Mucosa of gallbladder (tissue), 1 donor: ENCODE results near the gene FILIP1L. TPM values are rescaled to one million over a fixed set of nuclear protein-coding genes. Genes with fewer than 3 reads are reported as not detected.

Source experiments
- DNase-seq: peaks from one replicate; pipeline ENCODE4 v3.0.0-alpha.2; 2020; ENCODE audit warnings: low spot score
- total RNA-seq: library from RNA; stranded (reverse); gene quantifications from one replicate; pipeline ENCODE4 v1.2.1, GENCODE V29; 2021
- donor health status: DM: no; HTN: no; CAD: no.

FILIP1L gene
- total RNA-seq, 1 donor from 2014 or later: 142 TPM

DNA sequence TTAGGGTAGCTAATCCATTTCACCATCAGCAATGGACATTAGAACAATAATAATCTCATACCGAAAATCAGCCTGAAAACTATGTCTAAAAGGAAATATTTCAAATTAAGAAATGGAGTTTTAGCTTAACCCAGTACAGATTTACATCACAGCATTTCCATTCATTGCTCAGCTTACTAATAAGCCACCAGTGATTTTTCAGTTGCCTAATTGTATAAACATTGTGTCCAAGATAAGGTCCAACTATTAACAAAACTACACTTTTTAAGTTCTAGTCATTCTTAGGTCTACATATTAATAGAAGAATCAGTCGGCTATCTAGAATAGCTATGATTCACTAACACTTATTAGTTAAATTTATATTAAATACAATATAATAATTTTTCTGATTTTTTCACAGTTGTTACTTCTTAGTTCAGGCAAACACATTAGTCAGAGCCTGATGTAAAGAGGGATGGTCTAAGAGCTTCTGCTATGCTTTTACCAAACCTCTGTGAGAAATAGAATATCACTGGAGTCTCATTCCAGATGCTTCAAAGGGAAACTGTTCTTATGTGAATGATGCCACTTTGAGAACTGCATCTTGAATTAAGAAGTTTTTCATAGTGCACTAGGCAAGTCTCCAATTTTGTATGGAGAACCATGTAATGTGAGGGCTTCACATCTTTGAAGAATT is 222.6 kb downstream of the FILIP1L start:
- DNase-seq: no peak

DNA sequence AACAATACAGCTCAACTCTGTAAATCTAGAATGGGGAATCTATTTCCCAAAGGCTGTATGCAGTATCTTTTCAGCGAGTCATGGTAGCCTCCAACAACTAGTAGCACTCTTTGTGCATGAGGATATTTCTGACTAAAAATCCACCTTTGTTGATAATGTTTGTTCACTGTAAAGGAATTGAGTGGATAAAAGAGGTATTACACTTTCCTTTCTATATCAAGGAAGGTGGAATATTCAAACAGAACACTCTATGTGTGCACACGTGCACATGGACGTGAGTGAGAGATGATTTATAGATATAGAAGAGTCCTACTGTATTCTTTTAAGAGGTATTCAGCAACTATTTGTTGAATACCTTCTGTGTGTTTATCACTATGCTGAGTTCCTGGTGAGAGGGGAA is 228.4 kb downstream of the FILIP1L start:
- no peak for DNase-seq

DNA sequence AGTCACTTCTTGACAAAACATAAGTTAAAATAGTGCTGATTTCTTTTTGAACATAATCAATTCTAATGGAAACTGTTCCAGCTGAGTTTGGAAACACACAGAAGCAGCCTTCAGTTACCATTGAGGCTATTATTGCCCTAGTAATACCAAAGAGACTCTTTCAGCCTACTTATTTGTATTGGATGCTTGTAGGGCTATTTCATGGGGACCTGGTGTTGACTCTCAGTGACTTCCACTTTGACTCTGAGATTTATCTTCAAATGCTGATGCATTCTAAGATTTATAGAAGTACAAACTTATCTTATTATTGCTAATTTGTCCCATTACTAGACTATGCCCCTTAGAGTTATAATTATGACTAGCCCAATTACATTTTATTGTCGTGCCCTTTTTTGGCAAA is 229.2 kb downstream of the FILIP1L start:
- no peak for DNase-seq

DNA sequence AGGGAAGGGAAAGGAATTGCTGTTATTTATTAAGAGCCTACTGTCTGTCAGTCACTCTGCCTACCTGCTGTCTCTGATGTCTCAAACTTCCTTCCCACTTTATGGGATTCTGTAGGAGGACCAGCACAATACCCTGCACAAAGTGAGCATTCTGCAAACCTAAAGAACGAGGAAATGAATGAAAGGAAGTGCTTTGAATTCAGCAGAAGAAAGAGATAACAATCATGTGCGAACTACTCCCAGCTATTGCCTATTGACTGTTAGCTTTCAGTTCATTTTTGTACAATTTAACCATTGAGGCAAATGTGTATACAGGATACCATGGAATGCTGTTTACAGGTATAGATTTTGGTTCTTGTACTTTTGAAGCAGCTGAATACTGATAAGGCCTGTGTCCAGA is 229.8 kb downstream of the FILIP1L start:
- no peak for DNase-seq

DNA sequence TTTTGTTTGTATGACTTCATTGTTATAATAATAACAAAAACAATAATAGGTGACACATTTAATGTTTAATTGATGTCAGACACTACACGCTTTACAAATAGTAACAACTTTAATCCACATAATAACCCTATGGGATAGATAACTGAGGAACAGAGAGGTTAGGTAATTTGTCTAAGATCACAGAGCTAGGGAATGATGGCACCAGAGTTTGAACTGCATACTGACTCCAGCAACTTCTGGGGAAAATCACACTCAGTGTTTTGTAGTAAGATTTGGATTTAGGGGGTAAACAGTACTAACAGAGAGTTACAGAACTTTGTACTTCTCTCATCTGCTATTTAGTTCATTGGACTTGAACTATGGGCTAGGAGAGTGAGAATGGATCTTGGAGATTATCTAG is 230.6 kb downstream of the FILIP1L start:
- DNase-seq: no peak

DNA sequence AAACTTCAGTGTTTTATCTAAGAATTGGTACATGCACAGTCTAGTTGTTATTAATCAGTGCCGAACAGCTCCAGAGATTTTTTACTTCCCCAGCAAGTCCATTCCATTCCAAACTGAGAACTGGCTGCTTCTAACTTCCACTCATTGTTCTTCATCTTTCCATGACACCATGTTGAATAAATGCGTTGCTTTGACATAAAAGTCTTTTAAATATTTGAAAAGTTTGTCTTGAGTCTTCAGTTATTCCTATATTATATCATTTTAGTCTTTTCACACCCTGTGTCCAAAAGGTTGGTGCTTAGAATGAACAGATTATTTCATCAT is 231.2 kb downstream of the FILIP1L start:
- DNase-seq: no peak

DNA sequence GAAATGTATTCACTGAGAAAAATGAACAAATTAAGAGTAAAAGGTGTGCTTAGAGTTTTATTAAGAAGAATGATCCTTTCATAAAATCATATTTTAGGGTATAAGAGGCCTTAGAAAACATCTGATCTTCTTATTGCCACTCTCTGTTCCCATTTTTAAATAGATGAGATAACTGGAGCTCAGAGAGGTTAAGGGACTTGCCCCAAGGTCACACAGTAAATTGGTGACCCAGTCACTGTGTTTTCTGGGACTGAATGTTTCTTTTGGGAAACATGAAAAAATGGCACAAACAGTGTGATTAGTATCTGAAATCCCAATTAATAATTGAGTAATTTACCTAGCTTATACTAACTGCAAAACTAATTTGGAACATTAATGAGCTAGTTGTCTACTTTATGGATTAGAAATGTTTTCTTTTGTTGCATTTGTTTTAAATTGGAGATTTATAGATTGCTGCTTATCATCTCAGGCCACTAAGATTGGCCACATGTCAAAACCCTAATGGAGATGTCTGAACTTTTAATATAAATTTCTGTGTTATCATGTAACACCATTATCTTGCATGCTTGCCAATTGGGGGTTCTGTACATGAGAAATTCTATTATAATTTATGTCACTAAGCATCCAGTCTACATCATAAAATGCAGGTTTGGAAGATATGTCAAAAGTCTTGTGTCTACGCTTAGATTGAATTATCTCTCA is 231.7 kb downstream of the FILIP1L start:
- no peak for DNase-seq

DNA sequence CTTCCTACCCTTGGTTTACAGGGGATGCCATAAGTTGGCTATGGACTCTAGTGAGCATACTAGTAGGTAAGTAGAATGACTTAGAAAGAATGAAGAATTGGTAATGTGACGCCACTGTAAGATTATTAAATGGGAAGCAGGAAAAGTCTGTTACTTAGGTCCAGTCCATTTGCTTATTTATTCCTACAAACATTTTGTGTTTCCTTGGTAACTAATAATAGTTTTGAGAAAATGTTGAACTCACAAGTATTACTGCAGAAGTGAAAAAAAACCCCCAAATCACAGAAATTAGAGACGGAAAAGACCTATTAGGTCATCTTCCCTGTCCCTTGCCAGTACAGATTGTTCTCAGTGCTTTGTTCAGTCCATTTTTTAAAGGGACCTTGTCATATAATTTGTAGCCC is 233.2 kb downstream of the FILIP1L start:
- DNase-seq: no peak

DNA sequence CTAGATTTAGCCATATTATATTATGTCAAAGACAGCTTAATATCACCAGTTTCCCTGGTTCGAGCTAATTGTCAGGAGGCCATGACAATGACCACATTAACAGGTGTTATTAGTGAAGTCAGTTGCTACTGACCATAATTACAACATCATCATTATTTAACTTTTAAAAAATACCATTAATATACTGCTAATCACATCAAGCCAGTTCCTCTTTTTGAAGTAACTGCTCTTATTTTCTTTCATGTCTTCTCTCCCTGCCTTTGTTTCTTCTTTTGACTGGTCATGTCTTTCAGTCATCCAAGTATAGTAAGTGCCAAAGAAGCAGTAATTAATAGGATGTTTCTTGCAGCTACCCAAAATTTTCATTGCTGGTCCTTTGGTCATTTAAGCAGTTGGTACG is 235.0 kb downstream of the FILIP1L start:
- DNase-seq: no peak

DNA sequence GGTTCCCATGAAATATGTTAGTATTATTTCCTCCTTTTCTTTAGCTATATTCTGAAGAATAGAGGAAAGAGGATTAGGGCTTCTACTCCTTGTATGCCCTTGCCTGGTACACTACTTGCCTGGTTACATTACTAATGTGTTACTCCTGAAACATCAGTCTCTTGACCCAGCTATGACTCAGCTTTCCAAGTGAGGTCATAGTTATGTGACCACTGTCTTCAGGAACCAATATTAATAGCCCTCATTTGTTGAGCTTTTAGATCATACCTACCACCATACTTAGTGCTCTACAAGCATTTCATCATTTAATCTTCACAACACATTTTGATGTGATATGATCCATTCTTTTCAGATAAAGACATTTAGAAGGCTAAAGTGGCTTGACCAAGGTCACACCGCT is 236.3 kb downstream of the FILIP1L start:
- no peak for DNase-seq

DNA sequence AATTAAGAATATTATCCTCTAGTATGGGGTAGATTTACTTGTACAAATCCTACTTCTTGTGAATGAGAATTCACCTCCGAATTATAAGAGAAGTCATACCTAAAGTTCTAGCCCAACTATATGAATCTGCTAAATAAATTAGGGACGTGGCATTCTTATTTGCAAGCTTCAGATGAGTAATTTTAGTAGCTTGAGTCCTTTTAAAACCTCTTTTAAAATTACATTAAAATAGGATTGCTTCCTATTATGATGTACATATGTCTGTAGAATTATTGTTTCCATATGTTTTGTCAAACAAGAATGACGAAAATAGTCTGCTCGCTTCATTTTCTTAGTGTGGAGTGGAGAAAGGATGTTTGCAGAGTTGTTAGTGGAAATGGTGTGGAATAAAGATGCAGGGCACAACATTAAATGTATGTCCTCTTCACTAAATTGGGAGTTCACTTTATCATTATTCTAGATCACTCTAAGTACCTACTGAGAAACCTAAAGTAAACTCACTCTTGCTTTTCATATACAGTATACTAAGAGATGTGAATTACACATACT is 237.2 kb downstream of the FILIP1L start:
- no peak for DNase-seq

DNA sequence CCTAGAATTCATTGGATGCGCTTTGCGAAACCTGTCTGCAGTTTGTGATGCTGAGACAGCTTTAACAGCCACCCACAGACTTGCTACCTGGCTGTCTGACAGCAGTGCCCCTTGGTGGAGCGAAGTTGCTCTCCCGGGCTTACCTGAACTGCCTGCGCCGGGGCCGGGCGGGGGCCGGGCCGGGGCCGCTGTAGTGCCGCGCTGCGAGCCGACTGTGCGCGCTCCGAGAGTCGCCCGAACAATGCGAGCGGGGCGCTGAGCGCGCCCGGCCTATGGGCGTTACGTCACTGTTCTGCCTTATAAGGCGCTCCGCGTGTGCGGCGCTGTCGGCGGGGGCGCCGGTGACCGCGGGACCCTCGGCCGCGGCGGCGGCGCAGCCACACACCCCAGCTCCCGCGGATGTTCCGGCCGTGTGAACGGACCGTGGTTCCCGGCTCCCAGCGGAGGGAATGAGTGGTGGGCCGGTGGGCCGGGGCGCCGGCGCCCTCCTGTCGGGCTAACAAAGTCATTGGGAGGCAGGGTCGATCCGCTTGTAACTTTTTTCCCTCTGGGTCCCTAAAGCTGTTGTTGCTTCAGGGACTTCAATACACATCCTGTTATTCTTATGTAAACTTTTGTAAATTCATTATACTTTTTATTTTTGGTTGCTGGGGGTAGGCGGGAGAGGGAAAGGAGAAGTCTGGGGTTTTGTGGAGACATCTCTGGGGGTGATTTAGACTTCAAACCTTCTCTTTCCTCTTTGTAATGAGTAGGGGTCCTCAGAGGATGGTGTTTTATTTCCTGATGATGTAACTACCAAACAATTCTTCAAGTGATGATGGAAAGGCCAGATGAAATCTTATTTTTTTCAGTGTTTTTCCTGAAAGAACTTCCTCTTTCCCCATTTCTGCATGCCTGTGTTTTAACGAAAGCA is 238.1 kb downstream of the FILIP1L start:
- peak; percentile 85 for DNase-seq

DNA sequence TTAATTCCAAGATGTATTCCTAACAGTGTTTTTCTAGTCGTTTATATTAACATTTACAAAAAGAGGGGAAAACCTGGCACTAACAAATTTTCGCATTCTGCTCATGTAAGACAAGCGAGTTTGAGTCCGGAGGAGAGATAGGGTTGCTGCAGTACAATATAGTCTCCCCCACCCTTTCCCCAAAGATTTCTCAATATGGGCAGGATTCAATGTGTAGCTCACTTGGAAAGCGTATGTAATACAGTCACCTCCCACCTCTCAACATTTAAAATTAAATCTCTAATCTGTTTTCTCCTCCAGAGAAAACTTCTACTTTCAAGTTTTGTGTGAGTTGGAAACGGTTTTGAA is 238.7 kb downstream of the FILIP1L start:
- no peak for DNase-seq

DNA sequence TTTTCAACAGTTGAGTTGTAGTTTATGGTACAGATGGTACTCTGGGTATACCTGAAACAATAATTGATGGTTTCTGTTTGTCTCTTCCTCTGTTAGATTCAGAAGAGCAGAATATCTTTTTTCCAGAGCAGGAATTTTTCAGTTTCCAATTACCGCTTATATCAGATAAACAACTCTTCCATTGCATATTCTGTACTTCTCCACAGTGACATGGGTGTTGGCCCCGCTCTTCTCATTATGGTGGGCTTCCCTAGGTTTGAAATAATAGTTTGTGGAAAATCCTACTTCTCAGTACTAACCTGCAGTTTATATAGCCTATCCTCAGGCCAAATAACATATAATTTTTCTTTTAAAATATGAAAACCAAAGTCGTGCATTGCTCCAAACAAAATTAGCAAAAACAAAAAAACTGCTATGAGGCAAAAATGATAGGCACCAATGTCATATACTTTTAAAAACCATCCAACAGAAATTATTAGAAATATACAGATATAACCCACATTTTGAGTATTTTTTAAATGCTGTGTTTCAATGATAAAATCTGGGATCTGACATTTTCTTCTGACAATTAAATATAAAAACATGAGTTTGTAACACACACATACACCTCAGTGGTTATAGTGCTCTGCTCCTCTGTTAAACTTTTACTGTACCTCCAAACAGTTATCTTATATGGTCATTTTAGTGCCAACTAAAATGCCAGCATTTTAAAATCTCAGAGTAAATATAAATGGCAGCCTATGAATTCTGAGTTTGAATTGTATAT is 239.9 kb downstream of the FILIP1L start:
- no peak for DNase-seq

DNA sequence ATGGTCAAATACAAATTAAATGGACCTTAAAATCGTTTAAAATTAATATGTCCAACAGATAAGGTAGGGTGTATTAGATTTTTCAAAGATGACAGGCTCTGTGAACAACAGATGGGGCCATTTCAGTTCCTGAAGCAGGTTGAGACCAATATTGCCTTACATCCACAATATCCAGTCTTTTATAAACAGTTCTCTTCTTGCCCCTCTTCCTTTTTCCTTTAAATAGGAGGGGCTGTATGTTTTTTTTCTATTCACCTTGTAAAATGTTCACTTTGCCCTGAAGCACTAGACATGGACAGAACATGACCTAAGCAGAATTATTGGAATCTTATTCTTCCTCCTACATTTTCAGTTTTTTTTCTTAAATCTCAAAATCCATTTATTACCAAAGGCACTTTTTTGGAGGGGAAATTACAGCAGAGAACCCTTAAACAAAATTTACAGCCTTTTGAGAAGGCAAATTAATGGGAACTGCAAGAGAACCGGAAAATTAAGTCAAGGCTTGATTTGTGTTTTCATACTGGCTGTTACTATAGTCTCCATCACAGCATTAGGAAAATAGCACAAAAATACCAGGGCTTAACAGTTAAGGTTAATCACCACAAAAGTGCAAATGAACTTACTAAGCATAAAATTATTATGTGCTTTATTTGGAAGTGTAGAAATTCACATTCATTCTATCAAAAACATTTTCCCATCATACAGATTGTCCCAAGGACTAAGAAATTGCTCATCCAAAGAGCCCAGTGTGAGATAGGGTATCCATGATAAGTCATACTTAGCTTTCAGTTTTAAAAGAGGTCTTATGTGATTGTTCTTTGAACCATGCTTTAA is 240.8 kb downstream of the FILIP1L start:
- DNase-seq: no peak

DNA sequence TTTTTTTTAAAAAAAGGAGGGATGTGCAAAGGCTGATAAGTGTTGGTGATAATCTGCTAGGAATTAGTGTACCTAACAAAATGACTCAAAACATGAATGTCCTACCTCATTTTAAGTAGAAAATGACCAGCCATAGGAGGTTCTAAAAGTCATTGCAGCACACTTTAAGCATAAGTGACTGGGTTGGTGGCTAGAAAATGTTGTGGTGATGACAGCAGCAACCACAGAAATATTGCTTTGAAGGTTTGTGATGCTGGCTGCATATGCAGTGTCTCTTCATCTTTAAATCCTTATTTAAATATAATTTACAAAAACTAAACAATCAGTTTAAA is 241.4 kb downstream of the FILIP1L start:
- no peak for DNase-seq

DNA sequence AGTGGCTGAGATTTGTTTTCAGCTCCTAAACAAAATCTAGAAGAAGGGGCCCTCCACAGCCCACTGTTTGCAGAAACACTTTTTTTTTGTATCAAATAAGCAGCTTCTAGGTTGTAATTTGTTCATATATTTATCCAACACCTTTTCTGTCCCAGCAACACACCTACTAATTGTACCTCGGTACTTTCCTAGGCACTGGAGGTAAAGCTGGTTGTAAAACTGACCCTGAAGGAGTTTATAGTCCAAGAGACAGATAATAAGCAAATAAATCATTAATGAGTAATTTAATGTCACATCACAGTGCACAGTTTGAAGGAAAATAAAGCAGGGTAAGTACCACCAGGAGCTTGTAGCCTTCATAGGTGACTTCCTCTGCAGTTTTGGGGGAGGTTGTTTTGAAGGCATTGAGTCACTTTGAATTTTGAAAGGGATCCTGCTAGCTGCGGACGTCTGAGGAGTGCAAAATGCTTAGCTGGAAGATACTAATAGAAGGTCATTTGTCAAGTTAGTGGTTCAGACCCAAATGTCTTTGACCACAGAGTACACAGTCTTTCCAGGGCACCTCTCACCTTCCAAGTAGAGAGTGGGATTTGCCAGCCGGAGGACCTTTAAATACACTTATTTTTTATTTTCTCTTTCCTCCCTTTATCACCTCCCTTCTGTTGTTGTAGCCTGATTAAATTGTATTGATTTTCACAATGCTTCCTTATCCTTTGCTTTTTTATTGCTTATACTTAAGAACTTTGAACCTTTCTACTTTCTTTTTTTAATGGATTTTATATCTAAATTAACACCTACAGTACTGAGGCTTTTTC is 242.9 kb downstream of the FILIP1L start:
- no peak for DNase-seq

DNA sequence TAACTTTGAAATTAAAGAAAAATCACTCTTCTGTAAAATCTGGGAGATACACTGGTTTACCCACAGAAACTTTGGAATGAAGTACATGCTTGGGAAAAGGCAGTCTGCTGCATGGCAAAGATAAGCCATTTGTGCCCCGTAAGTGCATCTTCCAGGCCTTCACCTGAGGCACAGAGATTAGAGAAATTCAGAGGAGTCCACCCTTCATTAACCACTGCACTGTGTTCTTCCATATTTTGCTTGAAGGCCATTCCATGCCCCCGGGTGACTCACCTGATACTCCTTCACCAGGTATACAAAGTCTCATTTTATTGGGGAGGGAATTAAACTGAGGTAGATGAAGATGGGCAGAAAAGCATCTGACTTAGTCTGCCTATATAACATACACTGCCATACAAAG is 243.6 kb downstream of the FILIP1L start:
- no peak for DNase-seq

DNA sequence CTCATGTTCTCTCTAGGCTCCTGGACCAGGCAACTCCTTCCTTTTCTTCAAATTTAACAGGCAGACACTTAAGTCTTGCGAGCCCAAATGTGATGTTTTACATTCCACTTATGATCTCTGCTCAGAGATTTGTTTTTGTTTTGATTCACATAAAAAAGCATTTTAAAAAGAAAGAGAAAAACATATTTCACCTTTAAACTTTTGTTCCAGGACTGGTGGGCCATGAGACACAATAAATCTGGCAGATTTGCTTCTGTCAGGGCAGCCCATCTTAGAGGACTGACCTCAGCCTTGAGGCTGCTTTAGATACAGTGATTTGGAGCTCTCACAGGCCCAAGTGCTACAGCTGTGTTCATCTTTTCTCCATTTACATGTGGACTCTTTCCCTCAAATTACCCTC is 244.7 kb downstream of the FILIP1L start:
- DNase-seq: no peak

DNA sequence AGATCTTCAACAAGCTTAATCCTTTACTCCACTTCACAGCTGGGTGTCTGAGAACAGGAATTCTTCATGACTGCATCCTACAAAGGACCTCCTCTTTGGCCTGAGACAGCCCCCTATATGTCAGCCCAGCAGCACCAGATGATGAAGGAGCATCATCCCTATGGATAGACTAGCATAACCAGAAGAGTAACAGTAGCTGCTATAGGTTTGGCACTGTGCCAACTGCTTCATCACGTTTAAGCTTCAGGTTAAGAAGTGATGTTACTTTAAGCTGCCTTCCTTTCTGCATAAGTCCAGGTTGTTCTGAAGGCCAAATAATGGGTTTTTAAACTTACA is 246.0 kb downstream of the FILIP1L start:
- no peak for DNase-seq
